PC-3 (cell line): ENCODE results near the gene COQ8A. TPM values are rescaled to one million over a fixed set of nuclear protein-coding genes. Genes with fewer than 3 reads are reported as not detected.

Experiments
- ATAC-seq: fragments of 200-7000 bp; cut with Tn5 transposase; 2 replicates; pipeline ENCODE4 v1.9.1; 2020; ENCODE audit warnings: mild to moderate bottlenecking, moderate library complexity
- BruUV-seq: library from RNA; stranded (reverse); fragments of 400-500 nt; replicated peaks from 2 replicates; lab custom pipeline; 2021; lab: Mats Ljungman, UMichigan
- CTCF ChIA-PET: fragments of 300-600 bp; sonication (Branson Sonifier 250); formaldehyde crosslinking; loops from one replicate; lab custom pipeline; 2022; ENCODE audit warnings: antibody characterized with exemption; lab: Charles Lee
- POLR2A ChIA-PET: fragments of 300-600 bp; sonication (Branson Sonifier 250); formaldehyde crosslinking; loops from one replicate; lab custom pipeline; 2022; ENCODE audit warnings: antibody characterized with exemption; ENCODE audit not compliant: unreplicated experiment; lab: Charles Lee
- DNase-seq: peaks from one replicate; pipeline ENCODE4 v3.0.0-alpha.2; 2015
- H2AFZ ChIP-seq: fragments of 300-600 bp; sonication (generic); 2 replicates; pipeline ENCODE4 v1.6.0; 2016; ENCODE audit warnings: antibody characterized with exemption, low read length
- H3F3A ChIP-seq: fragments of 300-600 bp; sonication (generic); one replicate; pipeline ENCODE4 v1.6.0; 2017; ENCODE audit warnings: antibody characterized with exemption, low read length, control low read depth, mild to moderate bottlenecking; ENCODE audit not compliant: unreplicated experiment
- H3K27ac ChIP-seq: fragments of 300-600 bp; sonication (generic); 2 replicates; pipeline ENCODE4 v1.5.1; 2016; ENCODE audit warnings: mild to moderate bottlenecking, low read length
- H3K27me3 ChIP-seq: fragments of 300-600 bp; sonication (generic); 2 replicates; pipeline ENCODE4 v1.6.1; 2016; ENCODE audit warnings: low read length, mixed read lengths
- H3K36me3 ChIP-seq: fragments of 300-600 bp; sonication (generic); 2 replicates; pipeline ENCODE4 v1.6.1; 2016; ENCODE audit warnings: low read depth, mixed run types, low read length, mixed read lengths
- H3K4me1 ChIP-seq: fragments of 300-600 bp; sonication (generic); 2 replicates; pipeline ENCODE4 v1.5.1; 2016; ENCODE audit warnings: low read length; ENCODE audit not compliant: insufficient read depth
- H3K4me2 ChIP-seq: fragments of 300-600 bp; sonication (generic); 2 replicates; pipeline ENCODE4 v1.6.0; 2016; ENCODE audit warnings: low read length
- H3K4me3 ChIP-seq: fragments of 300-600 bp; sonication (generic); 2 replicates; pipeline ENCODE4 v1.5.1; 2016; ENCODE audit warnings: mild to moderate bottlenecking, low read length, mixed read lengths
- H3K79me2 ChIP-seq: fragments of 300-600 bp; sonication (generic); 2 replicates; pipeline ENCODE4 v1.6.1; 2017; ENCODE audit warnings: low read length, mixed read lengths
- H3K9ac ChIP-seq: fragments of 300-600 bp; sonication (generic); 2 replicates; pipeline ENCODE4 v1.6.0; 2016; ENCODE audit warnings: mild to moderate bottlenecking, low read length
- H3K9me2 ChIP-seq: fragments of 300-600 bp; sonication (generic); replicated peaks from 2 replicates; pipeline ENCODE4 v1.6.1; 2016; ENCODE audit warnings: mixed run types, low read length, mixed read lengths
- H3K9me3 ChIP-seq: fragments of 300-600 bp; sonication (generic); 2 replicates; pipeline ENCODE4 v1.6.1; 2016; ENCODE audit warnings: low read length, mixed read lengths
- H4K20me1 ChIP-seq: fragments of 300-600 bp; sonication (generic); 2 replicates; pipeline ENCODE4 v1.6.1; 2016; ENCODE audit warnings: low read length, mixed read lengths
- EZH2 ChIP-seq: fragments of 300-600 bp; sonication (generic); IDR thresholded peaks from one replicate; pipeline ENCODE4 v1.6.1; 2017; ENCODE audit warnings: antibody characterized with exemption, mild to moderate bottlenecking, low read length; ENCODE audit not compliant: unreplicated experiment
- EZH2phosphoT487 ChIP-seq: fragments of 300-600 bp; sonication (generic); IDR thresholded peaks from 2 replicates; pipeline ENCODE4 v1.6.1; 2018; ENCODE audit warnings: mild to moderate bottlenecking, antibody characterized with exemption, low read length, borderline replicate concordance
- intact Hi-C: fragments of 100-400 bp; cut with micrococcal nuclease; formaldehyde crosslinking; loops from 2 replicates; pipeline ENCODE4 v1.9.0; 2023
- total RNA-seq: library from RNA; depleted of rRNA; stranded (reverse); fragments of >200 nt; gene quantifications from 2 replicates; pipeline ENCODE4 v1.2.3, GENCODE V29; 2014
- TF ChIP-seq, protein P1 (sequence below): fragments of 300-600 bp; sonication (generic); conservative IDR thresholded peaks from 2 replicates; pipeline ENCODE4 v1.5.1; 2017; ENCODE audit warnings: antibody characterized with exemption, low read depth, mild to moderate bottlenecking, low read length

Gene COQ8A
- total RNA-seq, 1 experiment from 2014 or later, result 67.0 TPM

DNA sequence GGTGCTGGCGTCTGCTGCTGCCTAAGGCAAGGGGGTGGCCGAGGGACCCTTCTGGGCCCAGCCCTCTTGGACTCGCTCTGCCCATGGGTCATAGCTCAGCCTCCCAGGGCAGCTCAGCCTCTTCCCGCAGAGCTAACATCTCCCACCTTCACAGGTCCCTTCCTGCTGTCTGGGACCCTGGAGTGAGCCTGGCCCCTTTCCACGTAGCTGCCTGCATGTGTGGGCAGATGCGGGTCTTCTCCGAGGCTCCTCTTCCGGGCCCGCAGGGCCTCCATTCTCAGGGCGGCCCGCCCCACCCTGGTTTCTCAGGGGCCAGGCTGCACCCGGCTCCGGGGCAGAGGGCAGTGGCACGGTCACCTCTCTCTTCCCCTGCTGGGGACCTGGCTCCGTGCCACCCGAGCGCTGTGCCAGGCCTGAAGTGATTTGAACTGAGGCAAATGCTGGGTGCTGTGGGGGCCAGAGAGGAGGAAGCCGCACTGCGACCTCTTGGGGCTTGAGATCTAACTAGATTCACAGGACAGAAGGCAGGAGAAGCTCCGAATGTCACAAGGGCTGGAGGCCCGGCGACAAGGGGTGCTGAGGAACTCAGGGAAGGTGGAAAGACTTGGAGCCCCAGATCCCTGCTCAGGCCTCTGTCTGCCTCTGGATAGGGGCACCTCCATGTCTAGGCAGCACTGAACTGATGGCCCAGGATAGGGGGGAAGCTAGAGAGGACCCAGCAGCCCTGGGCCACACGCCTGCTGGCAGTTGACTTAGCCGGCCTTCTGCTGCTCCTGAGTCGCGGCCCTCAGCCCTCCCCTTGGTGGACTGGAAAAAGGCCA, 40.7 kb downstream of the COQ8A start:
- CTCF ChIA-PET, result no interaction called here

DNA sequence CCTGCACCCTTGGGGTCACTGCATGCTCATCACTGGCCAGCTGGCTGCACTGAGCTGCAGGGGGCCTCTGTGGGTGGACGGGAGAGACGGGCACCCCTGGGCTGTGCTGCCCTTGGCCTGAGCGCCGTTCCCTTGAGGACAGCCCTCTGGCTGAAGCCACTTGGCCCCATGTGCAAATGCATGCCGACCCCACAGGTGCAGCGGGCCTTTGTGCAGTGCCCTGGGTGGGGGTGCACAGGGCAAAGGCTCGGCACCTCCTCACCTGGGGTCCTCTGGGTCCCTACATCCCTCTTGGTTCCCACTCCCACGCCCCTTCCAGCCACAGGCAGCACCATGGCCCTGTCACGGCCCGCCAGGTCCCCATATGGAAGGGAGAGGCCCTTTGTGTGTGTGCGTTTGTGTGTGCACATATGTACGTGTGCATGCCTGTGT, 41.3 kb downstream of the COQ8A start:
- intact Hi-C loops, result no loop called here
- POLR2A ChIA-PET, result no interaction called here
- H2AFZ ChIP-seq, result no peak overlapping the region
- H4K20me1 ChIP-seq, result no peaks in the 10 kb centered on the region
- H3K9me2 ChIP-seq, result no peaks in the 10 kb centered on the region
- BruUV-seq, result no TSS peak
- H3K27ac ChIP-seq, result no peak overlapping the region
- DNase-seq (no peak), ATAC-seq (no peak)
- no peaks in the 10 kb centered on the region for H3K79me2 ChIP-seq
- H3K9ac ChIP-seq, result no peak overlapping the region
- no peaks in the 10 kb centered on the region for H3F3A ChIP-seq
- no peak overlapping the region for H3K4me2 ChIP-seq
- no peaks in the 10 kb centered on the region for H3K27me3 ChIP-seq
- no peaks in the 10 kb centered on the region for H3K4me1 ChIP-seq
- H3K9me3 ChIP-seq, result no peaks in the 10 kb centered on the region
- peaks cover 10% of the 10 kb centered on the region; the same call in 1 of the 2 replicates for H3K36me3 ChIP-seq
- TF ChIP-seq EZH2phosphoT487 (no peak), EZH2 (no peak)
- TF ChIP-seq, protein P1, sequence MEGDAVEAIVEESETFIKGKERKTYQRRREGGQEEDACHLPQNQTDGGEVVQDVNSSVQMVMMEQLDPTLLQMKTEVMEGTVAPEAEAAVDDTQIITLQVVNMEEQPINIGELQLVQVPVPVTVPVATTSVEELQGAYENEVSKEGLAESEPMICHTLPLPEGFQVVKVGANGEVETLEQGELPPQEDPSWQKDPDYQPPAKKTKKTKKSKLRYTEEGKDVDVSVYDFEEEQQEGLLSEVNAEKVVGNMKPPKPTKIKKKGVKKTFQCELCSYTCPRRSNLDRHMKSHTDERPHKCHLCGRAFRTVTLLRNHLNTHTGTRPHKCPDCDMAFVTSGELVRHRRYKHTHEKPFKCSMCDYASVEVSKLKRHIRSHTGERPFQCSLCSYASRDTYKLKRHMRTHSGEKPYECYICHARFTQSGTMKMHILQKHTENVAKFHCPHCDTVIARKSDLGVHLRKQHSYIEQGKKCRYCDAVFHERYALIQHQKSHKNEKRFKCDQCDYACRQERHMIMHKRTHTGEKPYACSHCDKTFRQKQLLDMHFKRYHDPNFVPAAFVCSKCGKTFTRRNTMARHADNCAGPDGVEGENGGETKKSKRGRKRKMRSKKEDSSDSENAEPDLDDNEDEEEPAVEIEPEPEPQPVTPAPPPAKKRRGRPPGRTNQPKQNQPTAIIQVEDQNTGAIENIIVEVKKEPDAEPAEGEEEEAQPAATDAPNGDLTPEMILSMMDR, result no peak
- CTCF ChIA-PET, result no interaction called here
- no peak overlapping the region for H3K4me3 ChIP-seq

More for the DNA sequence above, 40.7 kb downstream of the COQ8A start:
- no peak overlapping the region for H3K27ac ChIP-seq
- no peaks in the 10 kb centered on the region for H3K4me1 ChIP-seq
- H3K79me2 ChIP-seq, result no peaks in the 10 kb centered on the region
- no peaks in the 10 kb centered on the region for H3K9me2 ChIP-seq
- ATAC-seq (no peak), DNase-seq (no peak)
- H3K36me3 ChIP-seq, result peaks cover 6% of the 10 kb centered on the region; the same call in 1 of the 2 replicates
- H3K9me3 ChIP-seq, result no peaks in the 10 kb centered on the region
- H2AFZ ChIP-seq, result no peak overlapping the region
- no peaks in the 10 kb centered on the region for H3K27me3 ChIP-seq
- no peaks in the 10 kb centered on the region for H4K20me1 ChIP-seq
- TF ChIP-seq EZH2phosphoT487 (no peak), EZH2 (no peak)
- TF ChIP-seq, protein P1, result no peak
- POLR2A ChIA-PET, result no interaction called here
- H3F3A ChIP-seq, result no peaks in the 10 kb centered on the region
- no peak overlapping the region for H3K4me2 ChIP-seq
- no peak overlapping the region for H3K9ac ChIP-seq
- no peak overlapping the region for H3K4me3 ChIP-seq
- intact Hi-C loops, result no loop called here
- no TSS peak for BruUV-seq

DNA sequence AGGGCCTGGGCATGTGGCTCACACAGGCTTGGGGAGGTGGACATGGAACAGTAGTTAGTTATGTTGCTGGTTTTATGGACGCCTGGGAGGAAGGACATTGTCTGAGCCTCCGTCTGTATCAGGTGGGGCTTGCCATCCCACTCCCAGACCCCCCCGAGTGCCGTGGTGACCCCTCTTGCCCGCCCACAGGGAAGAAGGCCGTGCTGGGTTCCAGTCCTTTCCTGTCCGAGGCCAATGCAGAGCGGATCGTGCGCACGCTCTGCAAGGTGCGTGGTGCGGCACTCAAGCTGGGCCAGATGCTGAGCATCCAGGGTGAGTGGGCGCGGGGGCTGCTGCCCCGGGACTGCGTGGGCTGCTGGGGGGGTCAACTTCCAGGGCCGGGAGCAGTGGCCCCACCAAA, 41.7 kb downstream of the COQ8A start:
- TF ChIP-seq, protein P1, result no peak
- no peak for TF ChIP-seq EZH2phosphoT487
- no peak for TF ChIP-seq EZH2
- DNase-seq (no peak), ATAC-seq (no peak)
- H3K4me3 ChIP-seq, result no peak overlapping the region
- H4K20me1 ChIP-seq, result no peaks in the 10 kb centered on the region
- H3K9me3 ChIP-seq, result no peaks in the 10 kb centered on the region
- no peaks in the 10 kb centered on the region for H3F3A ChIP-seq
- no peak overlapping the region for H2AFZ ChIP-seq
- H3K36me3 ChIP-seq, result peaks cover 14% of the 10 kb centered on the region
- BruUV-seq, result no TSS peak
- no peaks in the 10 kb centered on the region for H3K27me3 ChIP-seq
- ChIA-PET POLR2A (no interaction called here), CTCF (no interaction called here)
- H3K79me2 ChIP-seq, result no peaks in the 10 kb centered on the region
- H3K27ac ChIP-seq, result no peak overlapping the region
- no peak overlapping the region for H3K4me2 ChIP-seq
- H3K4me1 ChIP-seq, result no peaks in the 10 kb centered on the region
- H3K9ac ChIP-seq, result no peak overlapping the region
- intact Hi-C loops, result no loop called here
- no peaks in the 10 kb centered on the region for H3K9me2 ChIP-seq
